ENCODE measurements around the gene OVOL1. TPM values are rescaled to one million over a fixed set of nuclear protein-coding genes. Genes with fewer than 3 reads are reported as not detected.
A peak's percentile ranks its signal among the peaks of the same experiment; 100 is the strongest.

OVOL1 gene
- total RNA-seq, 1 donor from 2014 or later = 2.7 TPM

DNA sequence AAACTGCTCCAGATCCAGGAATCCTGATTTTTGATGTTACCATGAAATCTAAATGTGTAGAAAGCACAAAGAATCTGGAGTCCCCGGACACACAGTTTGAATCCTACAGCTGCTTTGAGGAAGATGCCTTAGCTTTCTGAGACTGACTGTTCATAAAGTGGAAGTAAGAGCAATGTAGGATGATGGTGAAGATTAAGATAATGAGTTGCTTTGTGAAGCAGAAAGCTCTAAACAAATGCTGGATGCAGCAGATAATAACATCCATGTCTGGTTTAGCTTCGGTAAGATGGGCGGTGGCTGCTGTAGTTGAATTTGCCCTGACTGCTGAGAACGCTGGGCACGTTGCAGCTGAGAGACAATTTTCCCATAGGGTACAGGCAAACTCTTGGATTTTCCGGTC lies 20.1 kb downstream of the OVOL1 start:
- Histone ChIP-seq H3K27me3 (peaks cover 19% of the 10 kb centered on the region), H3K4me3 (no peak overlapping the region), H3K4me1 (no peaks in the 10 kb centered on the region), H3K9me3 (no peaks in the 10 kb centered on the region), H3K36me3 (no peaks in the 10 kb centered on the region), H3K27ac (no peak overlapping the region)
- ATAC-seq (no peak), DNase-seq (no peak)
- intact Hi-C loops (cut with DNase I) = no loop called here
- TF ChIP-seq, protein P1, sequence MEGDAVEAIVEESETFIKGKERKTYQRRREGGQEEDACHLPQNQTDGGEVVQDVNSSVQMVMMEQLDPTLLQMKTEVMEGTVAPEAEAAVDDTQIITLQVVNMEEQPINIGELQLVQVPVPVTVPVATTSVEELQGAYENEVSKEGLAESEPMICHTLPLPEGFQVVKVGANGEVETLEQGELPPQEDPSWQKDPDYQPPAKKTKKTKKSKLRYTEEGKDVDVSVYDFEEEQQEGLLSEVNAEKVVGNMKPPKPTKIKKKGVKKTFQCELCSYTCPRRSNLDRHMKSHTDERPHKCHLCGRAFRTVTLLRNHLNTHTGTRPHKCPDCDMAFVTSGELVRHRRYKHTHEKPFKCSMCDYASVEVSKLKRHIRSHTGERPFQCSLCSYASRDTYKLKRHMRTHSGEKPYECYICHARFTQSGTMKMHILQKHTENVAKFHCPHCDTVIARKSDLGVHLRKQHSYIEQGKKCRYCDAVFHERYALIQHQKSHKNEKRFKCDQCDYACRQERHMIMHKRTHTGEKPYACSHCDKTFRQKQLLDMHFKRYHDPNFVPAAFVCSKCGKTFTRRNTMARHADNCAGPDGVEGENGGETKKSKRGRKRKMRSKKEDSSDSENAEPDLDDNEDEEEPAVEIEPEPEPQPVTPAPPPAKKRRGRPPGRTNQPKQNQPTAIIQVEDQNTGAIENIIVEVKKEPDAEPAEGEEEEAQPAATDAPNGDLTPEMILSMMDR (IDR thresholded peaks at IDR 0.05) = no peak

DNA sequence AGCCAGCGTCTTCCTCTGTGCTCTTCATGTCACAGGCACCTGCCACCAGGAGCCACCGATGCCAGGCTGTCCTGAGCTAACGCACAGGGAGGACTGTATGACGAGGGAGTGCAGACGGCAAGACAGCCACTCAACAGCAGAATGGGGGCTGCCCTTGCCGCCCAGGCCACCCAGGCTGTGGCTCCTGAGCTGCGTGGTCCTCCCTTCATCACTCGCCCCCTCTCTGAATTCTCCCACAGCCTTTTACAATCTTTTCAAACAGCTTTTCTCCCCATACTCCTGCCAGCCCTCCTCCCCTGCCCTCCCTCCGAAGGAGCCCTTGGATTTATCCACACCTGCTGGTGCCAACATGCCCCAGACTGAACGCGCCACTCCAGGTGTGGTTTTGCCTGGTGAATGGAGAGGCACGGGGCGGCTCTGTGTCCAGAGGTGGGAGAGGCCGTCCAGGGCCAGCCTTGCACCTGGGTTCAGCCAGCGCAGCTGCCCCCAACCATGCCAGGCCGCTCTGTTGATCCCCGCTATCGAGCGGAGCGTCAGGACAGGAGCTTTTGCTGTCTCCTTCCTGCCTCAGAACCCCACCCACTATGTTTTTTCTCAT lies 22.0 kb downstream of the OVOL1 start:
- Histone ChIP-seq H3K4me1 (peaks cover 3% of the 10 kb centered on the region), H3K9me3 (no peaks in the 10 kb centered on the region), H3K36me3 (no peaks in the 10 kb centered on the region), H3K27me3 (peaks cover 5% of the 10 kb centered on the region), H3K27ac (no peak overlapping the region), H3K4me3 (no peak overlapping the region)
- intact Hi-C loops (cut with DNase I) = no loop called here
- DNase-seq = no peak
- TF ChIP-seq, protein P1 (IDR thresholded peaks at IDR 0.05) = no peak
- ATAC-seq = no peak

DNA sequence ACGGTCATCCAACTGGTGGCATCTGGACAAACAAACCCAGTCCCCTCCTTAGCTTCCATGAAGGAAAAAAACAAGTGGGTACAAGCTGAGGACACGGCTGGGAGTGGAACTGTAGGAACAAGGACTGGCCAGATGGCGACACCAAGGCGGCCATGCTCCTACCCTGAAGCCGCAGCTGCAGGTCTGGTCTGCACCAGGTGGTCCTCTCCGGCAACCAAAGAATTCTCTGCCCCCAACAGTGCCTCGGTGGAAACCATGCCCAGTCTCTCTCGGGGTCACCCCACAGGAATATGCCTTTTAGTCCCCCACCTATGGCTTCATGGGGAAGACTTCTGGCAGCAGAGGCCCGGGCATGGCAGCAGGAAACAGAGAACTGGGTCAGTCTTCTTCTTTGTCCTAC lies 22.6 kb downstream of the OVOL1 start:
- intact Hi-C loops (cut with DNase I) = no loop called here

DNA sequence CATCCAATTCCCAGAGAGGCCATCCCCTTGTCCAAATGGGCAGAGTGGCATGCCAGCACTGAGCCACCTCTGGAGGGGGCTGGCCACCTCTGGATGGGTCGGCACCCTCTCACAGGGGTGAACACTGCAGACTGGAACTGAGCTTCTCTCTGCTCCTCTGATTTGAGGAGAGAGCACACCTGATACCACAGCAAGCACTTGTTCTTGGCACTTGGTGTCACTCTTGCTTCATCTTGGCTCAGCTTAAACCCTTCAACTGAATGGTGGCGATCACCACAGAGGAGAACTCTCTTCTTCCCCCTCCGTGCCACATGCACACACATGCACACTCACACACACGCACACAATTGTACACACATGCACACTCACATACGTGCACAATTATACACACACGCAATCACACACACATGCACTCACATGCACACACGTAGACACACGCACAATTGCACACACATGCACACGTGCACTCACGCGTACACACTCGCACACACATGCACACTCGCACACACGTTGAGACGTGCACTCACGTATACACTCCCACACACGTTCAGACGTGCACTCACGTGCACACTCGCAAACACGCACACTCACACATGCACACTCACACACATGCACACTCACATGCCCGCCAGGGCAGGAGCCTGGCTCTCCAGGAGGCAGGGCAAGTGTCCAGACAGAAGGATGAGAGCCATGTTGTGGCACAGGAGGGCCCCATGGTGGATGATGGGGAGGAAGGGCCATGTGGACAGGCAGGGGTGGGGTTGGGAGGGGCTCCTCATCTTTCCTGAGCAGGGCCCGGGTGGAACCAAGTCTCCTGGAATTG lies 23.4 kb downstream of the OVOL1 start:
- no peak overlapping the region for H3K4me3 ChIP-seq
- H3K4me1 ChIP-seq = peaks cover 10% of the 10 kb centered on the region
- no peaks in the 10 kb centered on the region for H3K9me3 ChIP-seq
- H3K36me3 ChIP-seq = no peaks in the 10 kb centered on the region
- intact Hi-C loops (cut with DNase I) = loop anchor here (10.0 kb wide), 1 partner anchor 95 kb away; the partner anchor contains the start of gene KAT5
- no peak overlapping the region for H3K27ac ChIP-seq
- H3K27me3 ChIP-seq = no peaks in the 10 kb centered on the region
- TF ChIP-seq, protein P1 (IDR thresholded peaks at IDR 0.05) = no peak
- ATAC-seq (peak; percentile 44), DNase-seq (no peak)

More for the DNA sequence above, 22.6 kb downstream of the OVOL1 start:
- Histone ChIP-seq H3K9me3 (no peaks in the 10 kb centered on the region), H3K4me1 (peaks cover 10% of the 10 kb centered on the region), H3K36me3 (no peaks in the 10 kb centered on the region), H3K27me3 (no peaks in the 10 kb centered on the region), H3K27ac (no peak overlapping the region), H3K4me3 (no peak overlapping the region)
- DNase-seq = no peak
- ATAC-seq = no peak
- TF ChIP-seq, protein P1 (IDR thresholded peaks at IDR 0.05) = no peak

DNA sequence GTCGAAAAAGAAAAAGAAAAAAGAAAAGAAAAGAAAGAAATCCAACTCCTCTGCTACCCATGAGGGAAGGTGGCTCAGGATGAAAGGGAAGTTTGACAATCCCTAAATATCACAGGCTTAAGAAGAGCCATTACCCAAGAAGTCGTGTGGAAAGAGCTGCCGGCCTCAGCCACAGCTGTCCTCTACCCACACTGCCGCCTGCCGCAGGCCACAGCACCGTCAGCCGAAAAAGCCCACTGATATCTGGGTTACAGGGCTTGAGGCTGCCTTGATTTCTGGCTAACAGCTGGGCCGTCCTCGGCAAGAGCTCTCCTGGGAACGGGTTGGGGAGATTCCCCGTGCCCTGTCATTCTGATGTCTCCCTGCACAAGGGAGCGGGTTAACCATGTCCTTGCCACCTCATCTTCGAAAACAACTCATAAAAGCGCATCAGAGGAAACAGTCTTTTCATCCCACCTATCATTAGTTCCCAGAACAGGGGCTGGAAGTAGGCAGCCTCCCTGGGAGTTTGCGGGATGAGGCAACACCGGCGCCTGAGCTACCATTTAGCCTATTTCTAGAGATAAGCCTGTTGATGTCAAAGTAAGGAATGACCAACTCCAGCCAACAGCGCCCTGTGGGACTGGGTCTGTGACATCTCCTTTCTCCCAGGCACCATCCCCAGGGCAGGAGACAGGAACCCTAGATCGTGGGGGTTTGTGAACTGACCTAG lies 25.1 kb downstream of the OVOL1 start:
- H3K4me1 ChIP-seq = peaks cover 12% of the 10 kb centered on the region
- H3K27ac ChIP-seq = peak overlapping the region; percentile 48
- no peak overlapping the region for H3K4me3 ChIP-seq
- peak; percentile 83 for DNase-seq
- ATAC-seq = peak; percentile 79
- no peaks in the 10 kb centered on the region for H3K36me3 ChIP-seq
- intact Hi-C loops (cut with DNase I) = loop anchor here (10.0 kb wide), 1 partner anchor 97 kb away; the partner anchor contains the start of gene KAT5
- H3K27me3 ChIP-seq = no peaks in the 10 kb centered on the region
- no peaks in the 10 kb centered on the region for H3K9me3 ChIP-seq
- TF ChIP-seq, protein P1 (IDR thresholded peaks at IDR 0.05) = no peak

Measured in upper lobe of right lung (tissue), 1 donor.